GM18520 (cell line): ENCODE measurements around the gene NKIRAS2.
"Not testable (repeated sequence)": the region's sequence is repeated elsewhere in the genome, so short reads cannot be mapped to it uniquely, and the experiment has no call there.

Experiments
- ATAC-seq: cut with Tn5 transposase; IDR thresholded peaks from one replicate; pipeline ENCODE4 v1.9.1; 2021; ENCODE audit not compliant: unreplicated experiment

Gene NKIRAS2

GRCh38 chr17:41996855-41997164, 23.1 kb upstream of the NKIRAS2 start:
- ATAC-seq, result no peak

GRCh38 chr17:41998497-41998896, 21.4 kb upstream of the NKIRAS2 start:
- no peak for ATAC-seq

DNA sequence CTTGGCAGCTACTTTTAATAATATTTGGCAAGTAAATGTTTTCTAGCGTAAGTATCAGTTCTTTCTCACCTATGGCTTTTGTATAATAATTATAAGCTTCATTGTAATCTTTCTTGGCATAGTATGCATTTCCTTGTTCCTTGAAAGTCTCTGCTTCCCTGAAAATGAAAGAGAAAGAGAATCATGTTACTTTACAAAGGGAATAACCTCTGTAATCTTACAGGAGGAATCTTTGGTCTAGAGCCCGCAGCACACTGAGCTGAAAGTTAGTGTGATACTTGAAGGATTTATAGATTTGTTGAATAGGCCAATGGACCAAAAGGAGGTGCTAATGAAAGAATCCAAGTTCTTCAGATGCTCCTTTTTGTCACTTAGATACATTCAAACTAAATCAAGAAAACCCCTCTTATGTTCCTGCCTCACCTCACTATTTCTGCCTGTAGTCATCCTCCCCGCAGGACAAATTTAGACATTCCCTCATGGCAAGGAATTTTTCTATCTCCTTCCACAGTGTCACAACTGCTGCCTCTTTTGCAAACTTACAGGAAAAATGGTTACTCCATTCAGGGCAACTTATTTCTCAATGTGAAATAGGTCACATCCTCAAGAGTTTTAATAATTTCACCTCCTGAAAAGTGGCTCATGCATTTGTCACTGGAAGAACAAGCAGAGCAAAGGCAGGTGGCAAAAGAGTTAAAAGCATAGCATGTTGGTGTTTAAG, 19.3 kb upstream of the NKIRAS2 start:
- no peak for ATAC-seq

DNA sequence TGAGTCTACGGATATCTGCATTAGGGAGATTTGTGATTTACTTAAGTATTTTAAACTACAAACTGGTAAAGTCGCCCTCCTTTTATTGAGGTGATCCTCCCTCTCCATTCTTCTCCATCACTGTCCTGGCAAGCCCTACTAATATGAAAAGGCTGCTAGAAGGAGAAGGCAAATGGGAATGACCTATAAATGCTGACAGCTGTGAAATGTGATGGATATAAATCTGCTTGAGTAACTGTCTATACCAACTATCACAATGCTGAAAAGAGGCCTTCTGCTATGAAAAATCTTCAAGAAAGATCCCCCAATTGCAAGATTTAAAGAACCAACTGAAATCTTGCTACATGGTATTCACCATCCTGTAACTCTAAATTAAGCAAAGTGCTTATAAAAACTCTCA, 18.2 kb upstream of the NKIRAS2 start:
- no peak for ATAC-seq

DNA sequence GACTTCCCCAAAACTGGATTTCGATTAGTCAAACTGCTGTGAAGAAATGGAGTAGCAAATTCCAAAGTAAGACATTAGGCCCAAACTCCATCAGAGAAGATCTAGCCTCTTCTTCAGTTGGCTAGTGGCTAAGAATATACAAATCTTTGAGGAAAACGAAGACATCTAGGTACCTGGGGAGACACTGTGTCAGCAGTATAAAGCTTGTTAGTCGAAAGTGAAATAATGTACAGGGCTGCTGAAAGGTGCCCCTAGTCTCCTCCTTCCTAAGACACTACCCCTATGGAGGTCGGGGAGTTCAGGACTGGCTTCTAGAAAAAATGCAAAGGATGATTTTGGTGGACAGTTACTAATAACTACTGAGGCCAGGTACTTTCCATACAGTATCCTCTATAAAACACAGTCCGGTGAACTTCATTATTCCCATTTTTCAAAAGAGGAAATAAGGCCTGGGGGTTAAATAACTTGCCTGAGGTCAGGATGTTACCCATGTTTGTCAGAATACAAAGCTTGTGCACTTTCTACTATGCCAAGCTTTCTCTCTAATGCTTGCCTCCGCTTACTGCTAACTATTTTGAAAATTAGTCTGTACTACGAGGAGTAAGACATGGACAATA, 17.6 kb upstream of the NKIRAS2 start:
- ATAC-seq, result no peak

DNA sequence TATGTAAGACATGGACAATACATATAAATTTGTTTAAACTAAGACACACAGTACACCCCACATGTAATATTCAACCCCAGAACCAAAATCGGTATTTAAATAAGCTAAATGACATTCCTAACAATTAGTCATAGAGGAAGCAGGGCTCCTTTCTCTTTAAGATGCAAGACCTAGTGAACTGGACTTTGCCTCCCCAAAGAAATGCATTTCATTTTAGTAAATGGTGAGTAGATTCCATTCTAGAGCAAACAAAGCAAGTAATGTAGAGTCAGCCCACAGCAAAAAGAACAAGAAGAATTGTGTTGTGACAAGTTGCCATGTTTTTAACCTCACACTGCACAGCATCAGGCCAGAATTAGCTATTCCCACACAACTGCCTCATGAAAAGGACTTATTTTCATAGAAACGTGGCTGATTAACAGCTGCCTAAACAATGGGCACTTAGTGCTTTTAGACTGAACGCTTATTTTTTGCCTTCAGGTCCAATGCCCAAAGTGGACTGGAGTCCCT, 17.0 kb upstream of the NKIRAS2 start:
- ATAC-seq, result no peak

DNA sequence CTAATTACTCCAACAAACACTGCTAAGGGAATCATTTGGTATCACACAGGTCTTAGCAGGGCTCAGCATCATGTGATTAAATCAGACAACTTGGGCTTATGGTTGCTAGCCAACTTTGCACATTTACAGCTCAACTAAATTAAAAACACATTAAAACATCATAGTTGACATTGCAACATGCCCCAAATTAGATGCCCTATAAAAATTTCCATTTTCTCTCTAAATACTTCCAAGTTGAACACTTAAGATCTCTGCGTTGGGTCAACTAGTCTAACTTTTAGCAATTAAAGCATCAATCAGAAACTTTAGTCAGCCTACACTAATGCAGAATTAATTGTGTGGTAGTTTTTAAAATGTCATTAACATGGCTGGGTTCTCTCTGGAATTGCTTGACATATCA, 14.7 kb upstream of the NKIRAS2 start:
- ATAC-seq, result no peak

DNA sequence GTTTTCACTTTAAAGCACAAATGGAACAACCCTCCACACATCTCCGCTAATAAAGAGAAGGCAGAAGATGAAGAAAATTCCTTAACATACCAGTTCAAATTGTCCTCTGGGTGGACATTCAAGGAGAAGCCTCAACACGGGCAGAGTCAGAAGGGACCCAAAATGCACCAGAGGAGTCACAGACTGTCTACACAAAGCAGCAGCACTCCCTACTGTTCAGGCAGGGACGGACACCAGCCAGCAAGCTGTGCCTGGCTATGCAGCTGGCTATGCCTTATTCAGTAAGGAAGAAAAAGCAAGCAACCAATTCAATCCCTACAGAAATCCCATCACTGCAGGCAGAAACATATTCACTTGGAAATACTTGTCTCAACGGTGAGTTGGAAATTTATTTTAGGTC, 10.7 kb upstream of the NKIRAS2 start:
- ATAC-seq, result no peak

DNA sequence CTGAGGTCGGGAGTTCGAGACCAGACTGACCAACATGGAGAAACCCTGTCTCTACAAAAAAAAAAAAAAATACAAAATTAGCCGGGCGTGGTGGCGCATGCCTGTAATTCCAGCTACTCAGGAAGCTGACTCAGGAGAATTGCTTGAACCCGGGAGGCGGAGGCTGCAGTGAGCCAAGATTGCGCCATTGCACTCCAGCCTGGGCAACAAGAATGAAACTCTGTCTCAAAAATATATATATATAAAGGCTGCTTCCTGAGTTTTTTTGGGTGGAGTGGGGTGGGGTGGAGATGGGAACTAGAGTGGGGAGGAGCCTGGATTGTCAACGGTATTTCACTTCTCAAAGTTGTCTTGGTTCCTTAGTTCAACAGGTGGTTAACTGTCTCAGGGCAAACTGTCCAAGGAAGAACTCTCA, 9.6 kb upstream of the NKIRAS2 start:
- ATAC-seq, result not testable (repeated sequence)

DNA sequence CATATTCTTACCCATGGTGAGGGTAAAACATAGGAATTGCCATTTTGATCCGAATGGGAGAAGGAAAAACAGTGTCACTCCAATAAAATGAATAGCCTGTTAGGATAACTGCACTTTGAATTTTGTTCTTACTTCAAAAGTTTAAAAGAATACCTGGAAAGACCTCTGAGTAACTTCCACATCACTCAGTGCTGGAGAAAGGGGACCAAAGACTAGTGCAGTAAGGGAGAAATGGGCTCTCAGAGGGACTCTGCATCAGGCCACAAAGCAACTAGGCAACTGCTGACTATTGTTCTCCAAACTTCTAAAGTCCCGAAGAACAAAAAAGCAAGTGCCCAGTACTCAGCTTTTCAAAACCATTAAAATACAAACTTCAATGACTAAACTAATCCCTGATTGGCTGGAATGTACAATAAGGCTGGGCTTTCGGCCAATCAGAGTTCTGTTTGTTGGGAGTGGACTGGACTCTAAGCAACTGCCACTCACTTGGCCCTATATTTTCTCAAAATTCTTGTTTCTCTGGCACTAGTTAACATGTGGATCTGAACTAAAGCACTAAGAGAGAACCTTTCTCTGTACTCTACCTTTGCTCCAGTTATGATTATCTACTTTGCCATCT, 8.9 kb upstream of the NKIRAS2 start:
- no peak for ATAC-seq

DNA sequence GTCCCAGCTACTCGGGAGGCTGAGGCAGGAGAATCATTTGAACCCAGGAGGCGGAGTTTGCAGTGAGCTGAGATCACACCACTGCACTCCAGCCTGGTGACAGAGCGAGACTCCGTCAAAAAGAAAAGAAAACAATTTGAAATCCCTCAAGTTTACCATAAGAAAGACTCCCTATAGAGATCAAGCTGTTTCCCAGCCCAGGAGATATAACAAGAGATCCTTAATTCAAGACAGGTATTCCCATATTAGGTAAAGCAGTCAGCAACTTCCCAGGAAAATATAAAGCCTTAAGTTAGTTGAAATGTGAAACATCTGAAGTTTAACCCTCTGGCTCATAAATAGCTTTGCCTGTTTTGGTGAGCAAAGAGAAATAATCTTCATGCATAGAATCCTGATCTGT, 7.5 kb upstream of the NKIRAS2 start:
- ATAC-seq, result not testable (repeated sequence)

- ATAC-seq, result not testable (repeated sequence)
Measured at GRCh38 chr17:42013740-42014139, 6.2 kb upstream of the NKIRAS2 start.

- no peak for ATAC-seq
Measured at GRCh38 chr17:42016411-42016831, 3.5 kb upstream of the NKIRAS2 start.

GRCh38 chr17:42016941-42017865, 2.7 kb upstream of the NKIRAS2 start, which contains the start of gene DNAJC7:
TSS of gene DNAJC7 (minus strand) at chr17:42017439. CDS start at chr17:42017416, 23 bp downstream.
- ATAC-seq, result peak; percentile 69

DNA sequence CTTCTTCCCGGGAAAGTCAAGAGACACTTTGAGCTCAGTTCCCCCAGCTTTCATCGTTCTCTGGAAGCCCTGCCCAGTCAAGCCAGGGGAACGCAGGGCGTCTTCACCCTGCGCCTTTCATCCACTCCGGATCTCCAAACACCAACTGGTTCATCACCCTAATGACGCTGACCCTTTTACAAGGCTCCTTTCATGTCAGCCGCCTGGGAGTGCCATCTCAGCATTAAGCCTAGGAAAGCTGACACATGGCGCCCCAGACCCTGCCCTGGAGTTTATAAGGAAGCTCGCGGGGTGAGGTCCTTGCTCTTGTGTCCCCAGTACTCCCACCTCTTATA, 2.1 kb upstream of the NKIRAS2 start:
- ATAC-seq, result no peak

GRCh38 chr17:42018339-42018738, 1.6 kb upstream of the NKIRAS2 start:
- no peak for ATAC-seq

- ATAC-seq, result no peak
Measured at GRCh38 chr17:42018988-42019387, 902 bp upstream of the NKIRAS2 start.

DNA sequence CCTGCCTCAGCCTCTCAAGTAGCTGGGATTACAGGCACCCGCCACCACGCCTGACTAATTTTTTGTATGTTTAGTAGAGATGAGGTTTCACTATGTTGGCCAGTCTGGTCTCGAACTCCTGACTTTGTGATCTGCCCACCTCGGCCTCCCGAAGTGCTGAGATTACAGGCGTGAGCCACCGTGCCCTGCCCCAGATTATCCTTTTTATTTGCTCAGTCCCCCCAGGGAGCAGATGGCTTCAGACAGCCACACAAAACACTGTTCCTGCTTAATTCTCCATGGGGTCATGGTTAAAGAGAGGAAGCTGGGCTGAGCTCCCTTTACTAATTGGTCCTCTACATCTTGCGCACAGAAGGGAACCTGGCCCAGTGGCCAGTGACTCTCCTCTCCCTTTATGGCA, 955 bp downstream of the NKIRAS2 start:
- not testable (repeated sequence) for ATAC-seq

- ATAC-seq, result no peak
Measured at GRCh38 chr17:42023524-42024349, 3.8 kb downstream of the NKIRAS2 start.

GRCh38 chr17:42025191-42025579, 5.3 kb downstream of the NKIRAS2 start:
- ATAC-seq, result no peak
